Measurements from ENCODE around the gene ZC3HAV1.

Gene ZC3HAV1

DNA sequence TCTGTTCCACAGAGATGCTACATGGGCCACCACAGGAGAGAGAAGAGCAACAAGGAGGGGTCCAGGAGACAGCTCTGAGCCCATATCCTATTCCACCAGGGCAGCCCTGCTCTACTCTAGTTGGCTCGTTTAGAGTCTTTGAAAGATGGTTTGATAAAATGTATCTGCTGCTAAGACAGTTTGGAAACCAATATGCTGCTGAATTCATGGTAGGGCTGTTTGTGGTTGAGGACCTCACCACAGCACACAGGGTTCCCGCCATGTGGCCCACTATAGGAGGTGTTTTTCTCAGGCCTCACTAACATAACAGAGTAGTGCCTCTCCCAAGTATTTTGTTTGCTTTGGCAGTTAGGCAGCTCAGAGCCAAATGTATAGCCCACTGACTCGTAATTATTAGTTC is 37.8 kb downstream of the ZC3HAV1 start:
- in situ Hi-C loops (cut with MboI; ENCODE audit: low pct_unique_long_range_greater_than_20kb, low sequenced_read_pairs, unreplicated experiment): no loop called here
- no peak for DNase-seq (ENCODE audit: low spot score)
- TF ChIP-seq, protein P1, sequence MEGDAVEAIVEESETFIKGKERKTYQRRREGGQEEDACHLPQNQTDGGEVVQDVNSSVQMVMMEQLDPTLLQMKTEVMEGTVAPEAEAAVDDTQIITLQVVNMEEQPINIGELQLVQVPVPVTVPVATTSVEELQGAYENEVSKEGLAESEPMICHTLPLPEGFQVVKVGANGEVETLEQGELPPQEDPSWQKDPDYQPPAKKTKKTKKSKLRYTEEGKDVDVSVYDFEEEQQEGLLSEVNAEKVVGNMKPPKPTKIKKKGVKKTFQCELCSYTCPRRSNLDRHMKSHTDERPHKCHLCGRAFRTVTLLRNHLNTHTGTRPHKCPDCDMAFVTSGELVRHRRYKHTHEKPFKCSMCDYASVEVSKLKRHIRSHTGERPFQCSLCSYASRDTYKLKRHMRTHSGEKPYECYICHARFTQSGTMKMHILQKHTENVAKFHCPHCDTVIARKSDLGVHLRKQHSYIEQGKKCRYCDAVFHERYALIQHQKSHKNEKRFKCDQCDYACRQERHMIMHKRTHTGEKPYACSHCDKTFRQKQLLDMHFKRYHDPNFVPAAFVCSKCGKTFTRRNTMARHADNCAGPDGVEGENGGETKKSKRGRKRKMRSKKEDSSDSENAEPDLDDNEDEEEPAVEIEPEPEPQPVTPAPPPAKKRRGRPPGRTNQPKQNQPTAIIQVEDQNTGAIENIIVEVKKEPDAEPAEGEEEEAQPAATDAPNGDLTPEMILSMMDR (IDR thresholded peaks at IDR 0.05; ENCODE audit: extremely low read depth, insufficient read depth, missing control alignments): no peak

DNA sequence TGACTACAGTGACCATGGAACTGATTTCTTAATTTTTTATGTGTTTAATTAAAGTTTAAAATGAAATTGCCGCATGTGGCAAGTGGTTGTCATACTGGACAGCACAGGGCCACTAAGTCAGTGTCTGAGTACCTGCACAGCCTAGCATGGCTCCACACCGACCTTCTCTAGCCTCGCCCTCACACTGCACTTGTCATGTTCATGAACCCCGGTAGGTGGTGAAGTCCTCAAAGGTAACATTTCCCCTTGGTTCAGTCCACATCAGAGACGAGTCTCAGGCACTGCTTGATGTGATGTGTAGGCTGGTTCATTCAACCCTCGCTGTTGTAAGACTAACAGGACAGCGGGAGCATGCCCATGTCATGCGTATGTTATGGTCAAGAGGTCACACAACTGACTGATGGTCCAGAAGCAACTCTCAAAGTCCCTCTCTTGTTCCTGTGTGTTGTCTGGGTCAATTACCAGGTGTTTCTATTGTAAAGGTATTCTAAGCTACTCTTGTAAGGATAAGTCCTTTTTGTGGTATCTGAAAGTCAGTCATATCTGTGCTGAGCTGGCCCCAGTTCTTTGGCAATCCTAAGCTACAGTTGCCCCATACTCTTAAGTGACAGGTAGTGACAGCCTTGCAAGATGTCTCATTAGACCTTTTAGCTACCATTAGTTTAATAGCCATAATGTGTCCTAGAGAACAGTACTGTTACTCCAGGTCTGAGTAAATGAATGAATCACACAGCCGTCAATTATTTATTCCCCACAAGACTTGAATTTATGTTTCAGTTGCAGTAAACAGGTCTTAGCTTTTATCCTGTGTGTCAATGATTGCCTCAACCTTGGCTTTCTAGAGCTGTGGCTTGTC is 40.7 kb downstream of the ZC3HAV1 start:
- in situ Hi-C loops (cut with MboI; ENCODE audit: low pct_unique_long_range_greater_than_20kb, low sequenced_read_pairs, unreplicated experiment): no loop called here
- DNase-seq (ENCODE audit: low spot score): no peak
- TF ChIP-seq, protein P1 (IDR thresholded peaks at IDR 0.05; ENCODE audit: extremely low read depth, insufficient read depth, missing control alignments): no peak

DNA sequence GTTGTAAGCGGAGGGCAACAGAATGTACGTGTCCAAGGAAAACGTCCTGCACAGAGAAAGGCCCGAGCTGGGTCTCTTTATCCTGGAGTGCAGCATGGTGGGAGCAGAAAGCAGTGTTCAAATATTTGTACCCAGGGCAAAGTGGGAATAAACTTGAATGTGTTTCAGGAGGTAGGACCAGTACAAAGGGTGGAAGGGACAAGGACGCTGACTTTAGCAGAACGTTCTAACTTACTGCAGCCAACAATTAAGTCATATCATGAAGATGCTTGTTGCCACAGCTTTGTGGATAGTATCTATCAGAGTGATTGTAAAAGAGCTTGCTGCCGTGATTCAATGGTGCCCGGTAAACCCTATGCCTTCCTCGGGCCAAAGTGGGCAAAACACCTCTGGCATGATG is 43.2 kb downstream of the ZC3HAV1 start:
- DNase-seq (ENCODE audit: low spot score): no peak
- in situ Hi-C loops (cut with MboI; ENCODE audit: low pct_unique_long_range_greater_than_20kb, low sequenced_read_pairs, unreplicated experiment): no loop called here
- TF ChIP-seq, protein P1 (IDR thresholded peaks at IDR 0.05; ENCODE audit: extremely low read depth, insufficient read depth, missing control alignments): no peak

DNA sequence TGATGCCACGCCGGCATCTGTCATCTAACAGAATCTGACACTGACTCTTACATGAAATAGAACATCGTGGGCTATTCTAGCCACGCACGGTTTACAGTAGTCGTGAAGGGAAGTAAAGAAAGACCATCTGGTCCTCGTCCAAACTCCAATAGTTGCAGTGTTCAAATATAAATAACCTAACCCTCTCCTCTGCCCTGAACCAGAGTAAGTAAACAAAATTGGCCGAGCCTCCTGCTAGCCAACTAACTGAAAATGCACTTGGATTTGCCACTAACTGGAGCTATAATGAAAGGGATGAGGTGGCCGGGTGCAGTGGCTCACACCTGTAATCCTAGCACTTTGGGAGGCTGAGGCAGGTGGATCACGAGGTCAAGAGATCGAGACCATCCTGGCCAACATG is 44.2 kb downstream of the ZC3HAV1 start:
- TF ChIP-seq, protein P1 (IDR thresholded peaks at IDR 0.05; ENCODE audit: extremely low read depth, insufficient read depth, missing control alignments): no peak
- in situ Hi-C loops (cut with MboI; ENCODE audit: low pct_unique_long_range_greater_than_20kb, low sequenced_read_pairs, unreplicated experiment): no loop called here
- no peak for DNase-seq (ENCODE audit: low spot score)

DNA sequence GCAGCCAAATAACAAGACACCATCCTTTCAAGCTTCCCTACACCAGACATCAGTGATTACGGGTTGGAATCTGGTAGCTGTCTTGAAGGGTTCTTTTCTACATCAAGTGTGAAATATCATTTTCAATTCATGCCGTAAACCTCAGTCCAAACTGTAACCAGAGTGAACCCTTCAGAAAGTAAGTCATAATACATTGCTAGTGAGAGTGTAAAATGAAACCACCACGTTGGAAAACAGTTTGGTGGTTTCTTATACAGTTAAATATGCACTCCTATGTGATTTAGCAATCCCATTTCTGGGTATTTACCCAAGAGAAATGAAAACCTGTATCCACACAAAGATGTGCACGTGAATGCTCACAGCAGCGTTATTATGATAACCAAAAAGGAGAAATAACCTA is 48.1 kb downstream of the ZC3HAV1 start:
- no peak for DNase-seq (ENCODE audit: low spot score)
- TF ChIP-seq, protein P1 (IDR thresholded peaks at IDR 0.05; ENCODE audit: extremely low read depth, insufficient read depth, missing control alignments): no peak
- in situ Hi-C loops (cut with MboI; ENCODE audit: low pct_unique_long_range_greater_than_20kb, low sequenced_read_pairs, unreplicated experiment): no loop called here

DNA sequence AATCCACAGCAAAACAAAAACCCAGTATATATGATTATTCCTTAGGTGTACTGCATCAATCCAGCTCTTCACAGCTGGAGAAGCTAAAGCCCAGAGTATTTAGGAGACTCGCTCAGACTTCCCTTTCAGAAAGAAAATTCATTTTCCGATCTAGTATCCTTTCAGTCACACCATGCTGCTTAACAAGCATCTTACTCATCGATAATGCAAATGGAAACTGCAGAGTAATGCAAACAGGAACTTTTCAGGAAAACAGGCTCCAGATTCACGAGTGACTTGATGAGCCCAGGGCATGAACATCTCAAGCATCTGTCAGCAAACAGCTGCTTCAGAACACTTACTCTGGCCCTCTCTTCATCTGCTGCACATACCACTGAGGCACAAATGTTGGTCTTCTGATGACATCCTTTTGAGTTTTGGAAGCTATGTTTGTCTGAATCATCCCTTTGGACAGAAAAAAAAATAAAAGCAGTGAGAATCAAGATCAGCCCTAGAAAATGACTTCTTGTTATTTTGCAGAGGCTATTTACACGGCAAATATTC is 48.8 kb downstream of the ZC3HAV1 start:
- in situ Hi-C loops (cut with MboI; ENCODE audit: low pct_unique_long_range_greater_than_20kb, low sequenced_read_pairs, unreplicated experiment): no loop called here
- TF ChIP-seq, protein P1 (IDR thresholded peaks at IDR 0.05; ENCODE audit: extremely low read depth, insufficient read depth, missing control alignments): no peak
- no peak for DNase-seq (ENCODE audit: low spot score)

Data from GM13977 (cell line).